AG04450 (cell line): ENCODE results near the gene UBE2J1. TPM values are rescaled to one million over a fixed set of nuclear protein-coding genes. Genes with fewer than 3 reads are reported as not detected.

Experiments
- CTCF ChIA-PET: fragments of 300-600, 350-600 bp; formaldehyde crosslinking; extraction: SDS; loops from one replicate; lab custom pipeline; 2022; ENCODE audit warnings: antibody characterized with exemption, inconsistent platforms; lab: Charles Lee
- POLR2A ChIA-PET: fragments of 350-600 bp; formaldehyde crosslinking; extraction: SDS; loops from one replicate; lab custom pipeline; 2021; ENCODE audit warnings: antibody characterized with exemption, inconsistent platforms; lab: Yijun Ruan, JAX
- DNase-seq: peaks from one replicate; pipeline ENCODE4 v3.0.0-alpha.2; 2011; ENCODE audit warnings: low read depth, low spot score
- H3K27ac ChIP-seq: one replicate; pipeline ENCODE4 v1.5.1; 2012; ENCODE audit warnings: low read depth, low read length, control low read depth
- H3K27me3 ChIP-seq: one replicate; pipeline ENCODE4 v1.6.0; 2012; ENCODE audit warnings: low read length; ENCODE audit not compliant: control insufficient read depth, insufficient read depth
- H3K4me3 ChIP-seq: 2 replicates; pipeline ENCODE4 v1.5.1; 2011; ENCODE audit warnings: mild to moderate bottlenecking, low read depth, low read length, control low read depth
- H3K9me3 ChIP-seq: 2 replicates; pipeline ENCODE4 v1.5.1; 2012; ENCODE audit warnings: low read length; ENCODE audit not compliant: control insufficient read depth, insufficient read depth
- polyA plus RNA-seq: library from polyadenylated mRNA; depleted of rRNA; stranded (reverse); fragments of >200 nt; gene quantifications from 2 replicates; pipeline ENCODE4 v1.2.3, GENCODE V29; 2011
- TF ChIP-seq, protein P1 (sequence below): IDR thresholded peaks from 2 replicates; pipeline ENCODE4 v1.5.1; 2011; ENCODE audit warnings: low read depth, low read length, control low read depth, inconsistent platforms

UBE2J1 gene
- polyA plus RNA-seq, 1 experiment, result 49.4 TPM

DNA sequence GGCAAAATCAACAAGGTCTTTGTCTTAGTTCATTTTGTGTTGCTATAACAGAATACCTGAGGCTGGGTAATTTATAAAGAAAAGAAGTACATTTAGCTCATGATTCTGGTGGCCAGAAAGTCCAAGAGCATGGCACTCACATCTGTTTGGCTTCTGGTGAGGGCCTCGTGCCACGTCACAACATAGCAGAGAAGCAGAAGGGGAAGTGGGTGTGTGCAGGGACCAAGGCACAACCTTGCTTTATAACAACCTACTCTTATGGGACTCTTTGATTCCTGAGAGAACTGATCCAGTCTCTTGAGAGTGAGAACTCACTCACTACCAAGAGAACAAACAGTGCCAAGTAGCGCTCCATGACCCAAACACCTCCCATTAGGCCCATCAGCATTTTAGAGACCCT is 62.8 kb downstream of the UBE2J1 start:
- TF ChIP-seq, protein P1, sequence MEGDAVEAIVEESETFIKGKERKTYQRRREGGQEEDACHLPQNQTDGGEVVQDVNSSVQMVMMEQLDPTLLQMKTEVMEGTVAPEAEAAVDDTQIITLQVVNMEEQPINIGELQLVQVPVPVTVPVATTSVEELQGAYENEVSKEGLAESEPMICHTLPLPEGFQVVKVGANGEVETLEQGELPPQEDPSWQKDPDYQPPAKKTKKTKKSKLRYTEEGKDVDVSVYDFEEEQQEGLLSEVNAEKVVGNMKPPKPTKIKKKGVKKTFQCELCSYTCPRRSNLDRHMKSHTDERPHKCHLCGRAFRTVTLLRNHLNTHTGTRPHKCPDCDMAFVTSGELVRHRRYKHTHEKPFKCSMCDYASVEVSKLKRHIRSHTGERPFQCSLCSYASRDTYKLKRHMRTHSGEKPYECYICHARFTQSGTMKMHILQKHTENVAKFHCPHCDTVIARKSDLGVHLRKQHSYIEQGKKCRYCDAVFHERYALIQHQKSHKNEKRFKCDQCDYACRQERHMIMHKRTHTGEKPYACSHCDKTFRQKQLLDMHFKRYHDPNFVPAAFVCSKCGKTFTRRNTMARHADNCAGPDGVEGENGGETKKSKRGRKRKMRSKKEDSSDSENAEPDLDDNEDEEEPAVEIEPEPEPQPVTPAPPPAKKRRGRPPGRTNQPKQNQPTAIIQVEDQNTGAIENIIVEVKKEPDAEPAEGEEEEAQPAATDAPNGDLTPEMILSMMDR, result no peak
- H3K27me3 ChIP-seq, result peaks cover 57% of the 10 kb centered on the region
- no peak overlapping the region for H3K27ac ChIP-seq
- ChIA-PET POLR2A (no interaction called here), CTCF (no interaction called here)
- no peak overlapping the region for H3K4me3 ChIP-seq
- no peaks in the 10 kb centered on the region for H3K9me3 ChIP-seq
- no peak for DNase-seq

DNA sequence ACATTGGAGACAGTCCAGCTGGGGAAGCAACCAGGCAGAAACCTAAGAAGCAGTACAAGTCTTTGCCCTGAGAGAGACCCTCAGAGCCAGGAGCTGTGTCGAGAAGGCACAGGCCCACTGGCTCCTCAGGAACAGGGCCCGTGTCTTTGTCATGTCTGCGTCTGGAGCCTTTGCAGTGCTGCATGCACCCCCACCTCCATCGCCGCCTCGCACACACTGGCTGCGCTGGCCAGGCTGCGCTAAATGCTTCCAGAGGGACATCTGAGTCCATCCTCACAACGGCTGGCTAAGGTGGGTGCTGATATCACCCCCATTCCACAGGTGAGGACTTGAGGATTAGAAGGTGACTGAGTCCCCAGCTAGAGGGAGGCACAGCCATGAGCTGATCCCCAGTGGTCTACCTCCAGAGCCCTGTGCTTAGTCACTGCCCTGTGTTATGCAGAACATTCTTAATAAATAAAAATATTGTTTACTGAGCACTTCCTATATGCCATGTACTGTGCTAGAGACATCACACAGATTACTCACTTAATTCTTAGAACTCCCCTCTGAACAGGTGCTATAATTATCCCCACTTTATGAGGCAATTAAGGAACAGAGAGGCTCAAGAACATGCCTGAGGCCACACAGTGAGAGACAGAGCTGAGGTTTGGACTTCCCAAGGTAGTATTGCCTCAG is 65.0 kb downstream of the UBE2J1 start:
- POLR2A ChIA-PET, result no interaction called here

DNA sequence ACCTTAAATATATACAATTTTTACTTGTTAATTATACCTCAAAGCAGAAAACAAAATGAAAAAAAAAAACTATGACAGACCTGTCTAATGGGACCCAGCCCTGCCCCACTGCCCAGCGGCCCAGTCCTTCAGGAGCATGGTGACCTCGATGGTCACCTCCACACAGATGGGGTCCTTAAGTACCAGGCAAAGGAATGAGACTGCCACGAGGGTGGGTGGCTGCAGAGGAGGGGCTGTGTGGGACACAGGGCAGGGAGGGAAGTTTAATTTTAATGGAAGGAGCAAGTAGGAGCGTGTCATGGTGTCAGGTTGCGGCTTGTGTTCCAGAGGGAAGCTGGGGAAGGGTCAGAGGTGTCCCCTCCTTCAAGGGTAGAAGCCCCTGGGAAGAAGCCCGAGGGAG is 66.0 kb downstream of the UBE2J1 start:
- H3K9me3 ChIP-seq, result no peaks in the 10 kb centered on the region
- ChIA-PET POLR2A (no interaction called here), CTCF (no interaction called here)
- H3K27me3 ChIP-seq, result peaks cover 48% of the 10 kb centered on the region
- no peak overlapping the region for H3K27ac ChIP-seq
- TF ChIP-seq, protein P1, result no peak
- no peak overlapping the region for H3K4me3 ChIP-seq
- no peak for DNase-seq

More for the DNA sequence above, 65.0 kb downstream of the UBE2J1 start:
- H3K4me3 ChIP-seq, result no peak overlapping the region
- TF ChIP-seq, protein P1, result no peak
- peaks cover 51% of the 10 kb centered on the region for H3K27me3 ChIP-seq
- DNase-seq, result no peak
- CTCF ChIA-PET, result no interaction called here
- H3K27ac ChIP-seq, result no peak overlapping the region
- no peaks in the 10 kb centered on the region for H3K9me3 ChIP-seq

DNA sequence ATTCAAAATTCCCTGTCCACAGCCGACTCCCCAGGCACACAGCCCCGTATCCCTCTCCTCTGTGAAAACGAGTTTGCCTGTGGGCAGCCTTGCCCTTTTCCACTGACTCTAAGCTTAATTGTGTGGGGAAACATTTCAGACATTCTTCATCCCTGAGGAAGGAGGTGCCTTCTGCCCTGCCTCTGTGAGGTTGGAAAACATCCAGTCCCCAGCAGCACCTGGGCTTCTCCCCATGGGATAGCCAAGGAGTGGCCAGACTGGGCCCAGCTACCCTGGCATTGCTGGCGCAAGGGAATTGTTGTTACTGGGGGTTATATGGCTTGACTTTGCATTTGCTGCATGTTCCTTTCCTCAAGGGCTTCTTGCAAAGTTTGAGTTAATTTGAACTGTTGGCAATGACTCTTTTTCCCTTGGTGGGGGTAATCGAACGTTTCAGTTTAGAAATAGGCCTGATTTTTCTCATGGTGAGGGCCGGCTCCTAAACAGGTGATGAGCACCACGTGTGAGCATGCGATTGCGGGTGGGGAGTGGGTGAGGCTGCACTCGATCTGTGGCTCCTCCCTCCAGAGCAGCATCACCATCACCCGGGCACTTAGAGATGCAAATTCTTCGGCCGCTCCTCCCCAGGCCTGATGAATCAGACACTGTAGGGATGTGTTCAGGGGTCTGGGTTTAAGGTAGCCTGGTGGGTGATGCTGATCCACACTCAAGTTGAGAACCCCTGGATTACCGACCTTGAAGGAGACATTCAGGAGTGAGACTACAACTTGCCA is 67.4 kb downstream of the UBE2J1 start:
- H3K4me3 ChIP-seq, result no peak overlapping the region
- ChIA-PET POLR2A (no interaction called here), CTCF (no interaction called here)
- no peak overlapping the region for H3K27ac ChIP-seq
- TF ChIP-seq, protein P1, result no peak
- no peaks in the 10 kb centered on the region for H3K9me3 ChIP-seq
- DNase-seq, result no peak
- peaks cover 34% of the 10 kb centered on the region for H3K27me3 ChIP-seq

DNA sequence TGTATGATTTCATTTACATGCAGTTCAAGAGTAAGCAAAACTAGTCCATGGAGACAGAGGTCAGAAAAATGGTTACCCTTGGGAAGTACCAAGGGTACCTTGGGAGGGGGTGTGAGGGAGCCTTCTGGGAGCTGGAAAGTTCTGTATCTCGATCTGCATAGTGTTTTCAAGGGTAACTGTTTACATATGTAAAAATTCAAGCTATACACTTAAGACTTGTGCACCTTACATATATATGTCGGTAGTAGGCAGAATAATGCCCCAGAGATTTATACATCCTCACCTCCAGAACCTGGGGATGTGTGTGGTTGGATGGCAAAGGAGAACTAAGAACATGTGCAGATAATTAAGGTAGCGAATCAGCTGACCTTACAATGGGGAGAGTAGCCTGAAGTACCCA is 68.4 kb downstream of the UBE2J1 start:
- TF ChIP-seq, protein P1, result no peak
- CTCF ChIA-PET, result no interaction called here
- Histone ChIP-seq H3K27ac (no peak overlapping the region), H3K9me3 (no peaks in the 10 kb centered on the region), H3K27me3 (peaks cover 31% of the 10 kb centered on the region), H3K4me3 (no peak overlapping the region)
- no peak for DNase-seq
- POLR2A ChIA-PET, result no interaction called here
